ENCODE measurements around the gene OR5T2. TPM values are rescaled to one million over a fixed set of nuclear protein-coding genes. Genes with fewer than 3 reads are reported as not detected.

OR5T2 gene
- total RNA-seq, 6 experiments from 2014 or later, result not detected

DNA sequence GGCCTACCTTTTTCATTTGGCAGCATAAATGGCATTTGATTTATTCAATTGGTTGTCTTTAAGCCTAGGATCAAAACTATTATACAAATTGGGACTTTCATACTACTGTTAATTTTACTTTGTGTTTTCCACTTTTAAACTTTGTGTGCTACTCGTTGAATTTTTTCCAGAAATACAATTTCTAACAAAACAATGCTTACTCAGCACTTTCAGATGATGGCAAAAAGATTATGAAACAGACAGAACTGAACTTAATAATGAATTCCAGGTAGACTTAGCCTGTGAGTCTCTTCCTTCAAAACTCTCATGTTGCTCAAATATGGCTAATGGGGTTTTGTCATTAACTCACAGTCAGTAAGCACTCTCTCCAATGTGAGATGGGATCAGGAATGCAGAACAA is 26.3 kb downstream of the OR5T2 start:
- Mint-ChIP-seq H3K27me3 (ENCODE audit: insufficient read depth) (no peaks in the 10 kb centered on the region), H3K9me3 (peaks cover 16% of the 10 kb centered on the region), H3K4me1 (ENCODE audit: low read depth) (no peaks in the 10 kb centered on the region), H3K36me3 (ENCODE audit: low read depth) (no peaks in the 10 kb centered on the region), H3K27ac (no peak overlapping the region), H3K4me3 (no peak overlapping the region)
- no peak for DNase-seq
- TF ChIP-seq, protein P1, sequence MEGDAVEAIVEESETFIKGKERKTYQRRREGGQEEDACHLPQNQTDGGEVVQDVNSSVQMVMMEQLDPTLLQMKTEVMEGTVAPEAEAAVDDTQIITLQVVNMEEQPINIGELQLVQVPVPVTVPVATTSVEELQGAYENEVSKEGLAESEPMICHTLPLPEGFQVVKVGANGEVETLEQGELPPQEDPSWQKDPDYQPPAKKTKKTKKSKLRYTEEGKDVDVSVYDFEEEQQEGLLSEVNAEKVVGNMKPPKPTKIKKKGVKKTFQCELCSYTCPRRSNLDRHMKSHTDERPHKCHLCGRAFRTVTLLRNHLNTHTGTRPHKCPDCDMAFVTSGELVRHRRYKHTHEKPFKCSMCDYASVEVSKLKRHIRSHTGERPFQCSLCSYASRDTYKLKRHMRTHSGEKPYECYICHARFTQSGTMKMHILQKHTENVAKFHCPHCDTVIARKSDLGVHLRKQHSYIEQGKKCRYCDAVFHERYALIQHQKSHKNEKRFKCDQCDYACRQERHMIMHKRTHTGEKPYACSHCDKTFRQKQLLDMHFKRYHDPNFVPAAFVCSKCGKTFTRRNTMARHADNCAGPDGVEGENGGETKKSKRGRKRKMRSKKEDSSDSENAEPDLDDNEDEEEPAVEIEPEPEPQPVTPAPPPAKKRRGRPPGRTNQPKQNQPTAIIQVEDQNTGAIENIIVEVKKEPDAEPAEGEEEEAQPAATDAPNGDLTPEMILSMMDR (IDR thresholded peaks at IDR 0.05), result no peak

DNA sequence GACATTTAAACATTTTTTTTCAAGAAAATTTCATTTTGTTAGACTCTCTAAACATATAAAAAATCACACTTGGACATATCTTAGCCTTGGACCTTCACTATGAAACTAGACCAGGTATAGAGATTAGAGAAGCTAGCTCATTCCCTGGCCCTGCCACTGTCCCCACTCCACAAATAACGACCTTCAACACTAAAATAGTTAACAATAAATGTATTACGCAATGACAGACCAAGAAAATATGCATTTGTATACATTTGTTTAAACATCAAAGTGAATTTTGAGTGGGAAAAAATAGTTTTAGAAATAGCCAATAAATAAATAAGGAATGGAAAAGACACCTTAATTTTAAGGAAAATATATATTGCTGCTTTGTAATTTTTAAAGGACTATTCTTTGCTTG is 36.7 kb downstream of the OR5T2 start:
- H3K4me3 Mint-ChIP-seq, result no peak overlapping the region
- H3K27ac Mint-ChIP-seq, result no peak overlapping the region
- DNase-seq, result no peak
- TF ChIP-seq, protein P1 (IDR thresholded peaks at IDR 0.05), result no peak
- no peaks in the 10 kb centered on the region for H3K27me3 Mint-ChIP-seq (ENCODE audit: insufficient read depth)
- no peaks in the 10 kb centered on the region for H3K4me1 Mint-ChIP-seq (ENCODE audit: low read depth)
- no peaks in the 10 kb centered on the region; the same call in 1 of the 2 replicates for H3K36me3 Mint-ChIP-seq (ENCODE audit: low read depth)
- peaks cover 32% of the 10 kb centered on the region for H3K9me3 Mint-ChIP-seq

DNA sequence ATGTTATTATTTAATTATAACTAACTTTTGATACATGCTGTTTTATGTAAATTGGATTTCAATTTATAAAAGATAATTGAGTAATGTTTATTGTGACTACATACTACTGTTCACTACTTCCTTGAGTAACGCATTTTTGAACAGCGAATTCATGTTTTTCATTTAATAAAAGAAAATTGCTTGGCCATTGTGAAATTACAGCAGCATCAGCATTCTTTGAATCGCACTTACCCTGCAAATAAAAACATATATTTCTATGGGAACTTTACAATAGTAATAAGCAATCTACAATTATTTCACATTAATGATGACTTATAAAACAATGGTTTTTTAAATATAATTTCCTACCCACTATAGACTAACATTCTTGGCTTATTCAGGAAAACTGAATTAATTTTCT is 37.4 kb downstream of the OR5T2 start:
- Mint-ChIP-seq H3K4me3 (no peak overlapping the region), H3K27ac (no peak overlapping the region), H3K36me3 (ENCODE audit: low read depth) (no peaks in the 10 kb centered on the region; the same call in 1 of the 2 replicates), H3K9me3 (peaks cover 30% of the 10 kb centered on the region), H3K27me3 (ENCODE audit: insufficient read depth) (no peaks in the 10 kb centered on the region), H3K4me1 (ENCODE audit: low read depth) (no peaks in the 10 kb centered on the region)
- DNase-seq, result no peak
- TF ChIP-seq, protein P1 (IDR thresholded peaks at IDR 0.05), result no peak

DNA sequence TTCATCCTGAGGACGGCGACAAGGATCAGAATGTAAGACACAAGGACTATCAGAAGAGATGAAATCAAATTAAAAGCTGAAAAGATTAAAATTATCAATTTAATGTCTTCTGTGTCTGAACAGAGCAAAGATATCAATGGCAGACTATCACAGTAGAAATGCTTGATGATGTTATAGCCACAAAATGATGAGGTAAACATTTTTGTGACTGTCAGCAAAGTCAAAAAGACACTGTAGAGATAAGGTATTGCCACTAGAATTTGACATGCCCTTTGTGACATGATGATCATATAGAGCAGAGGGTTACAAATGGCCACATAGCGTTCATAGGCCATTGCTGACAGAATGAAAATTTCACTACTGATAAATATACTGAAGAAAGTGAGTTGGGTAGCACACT is 45.5 kb downstream of the OR5T2 start:
- peaks cover 27% of the 10 kb centered on the region for H3K9me3 Mint-ChIP-seq
- H3K4me3 Mint-ChIP-seq, result no peak overlapping the region
- no peaks in the 10 kb centered on the region; the same call in 1 of the 2 replicates for H3K36me3 Mint-ChIP-seq (ENCODE audit: low read depth)
- no peak overlapping the region for H3K27ac Mint-ChIP-seq
- DNase-seq, result no peak
- TF ChIP-seq, protein P1 (IDR thresholded peaks at IDR 0.05), result no peak
- H3K4me1 Mint-ChIP-seq (ENCODE audit: low read depth), result no peaks in the 10 kb centered on the region
- no peaks in the 10 kb centered on the region for H3K27me3 Mint-ChIP-seq (ENCODE audit: insufficient read depth)

DNA sequence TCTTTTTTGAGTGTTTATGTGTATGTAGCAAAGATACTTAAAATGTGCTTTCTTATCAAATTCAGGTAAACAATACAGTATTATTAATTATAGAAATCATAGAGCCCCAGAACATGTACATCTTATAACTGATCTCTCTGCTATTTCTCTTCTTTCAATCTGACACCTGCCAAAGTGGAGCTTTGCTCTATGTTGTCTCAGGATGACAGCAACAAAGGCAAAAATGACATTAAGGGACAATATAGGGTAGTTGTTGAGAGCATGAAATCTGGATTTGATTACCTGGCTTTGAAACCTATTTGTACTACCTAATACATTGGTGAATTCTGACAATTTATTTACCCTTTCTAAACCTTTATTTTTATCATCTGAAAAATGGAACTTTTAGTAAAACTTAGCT is 50.6 kb downstream of the OR5T2 start:
- no peaks in the 10 kb centered on the region for H3K36me3 Mint-ChIP-seq (ENCODE audit: low read depth)
- TF ChIP-seq, protein P1 (IDR thresholded peaks at IDR 0.05), result no peak
- no peaks in the 10 kb centered on the region for H3K27me3 Mint-ChIP-seq (ENCODE audit: insufficient read depth)
- H3K9me3 Mint-ChIP-seq, result peaks cover 23% of the 10 kb centered on the region
- no peak overlapping the region for H3K27ac Mint-ChIP-seq
- no peaks in the 10 kb centered on the region for H3K4me1 Mint-ChIP-seq (ENCODE audit: low read depth)
- DNase-seq, result no peak
- H3K4me3 Mint-ChIP-seq, result no peak overlapping the region

Other genes with a start within 250 kb of the OR5T2 start
- gene OR5F1, start 239.6 kb downstream of the OR5T2 start, total RNA-seq (2021; fragmentation: NEBNext Ultra II Directional; extraction: Animal tissue kit (Norgen Biotek cat#: 25700)), result not detected
- not detected for gene OR5AS1, start 206.6 kb downstream of the OR5T2 start, total RNA-seq (2021; fragmentation: NEBNext Ultra II Directional; extraction: Animal tissue kit (Norgen Biotek cat#: 25700))
- gene OR8I2, start 140.9 kb downstream of the OR5T2 start, total RNA-seq (2021; fragmentation: NEBNext Ultra II Directional; extraction: Animal tissue kit (Norgen Biotek cat#: 25700)), result not detected
- not detected for gene OR8H2, start 130.6 kb downstream of the OR5T2 start, total RNA-seq (2021; fragmentation: NEBNext Ultra II Directional; extraction: Animal tissue kit (Norgen Biotek cat#: 25700))
- gene OR8H3, start 111.9 kb downstream of the OR5T2 start, total RNA-seq (2021; fragmentation: NEBNext Ultra II Directional; extraction: Animal tissue kit (Norgen Biotek cat#: 25700)), result not detected
- not detected for gene OR8J3, start 94.1 kb downstream of the OR5T2 start, total RNA-seq (2021; fragmentation: NEBNext Ultra II Directional; extraction: Animal tissue kit (Norgen Biotek cat#: 25700))
- not detected for gene OR8K5, start 73.9 kb downstream of the OR5T2 start, total RNA-seq (2021; fragmentation: NEBNext Ultra II Directional; extraction: Animal tissue kit (Norgen Biotek cat#: 25700))
- not detected for gene OR5J2, start 57.6 kb downstream of the OR5T2 start, total RNA-seq (2021; fragmentation: NEBNext Ultra II Directional; extraction: Animal tissue kit (Norgen Biotek cat#: 25700))
- not detected for gene OR5T3, start 18.0 kb upstream of the OR5T2 start, total RNA-seq (2021; fragmentation: NEBNext Ultra II Directional; extraction: Animal tissue kit (Norgen Biotek cat#: 25700))
- gene OR5T1, start 39.9 kb upstream of the OR5T2 start, total RNA-seq (2021; fragmentation: NEBNext Ultra II Directional; extraction: Animal tissue kit (Norgen Biotek cat#: 25700)), result not detected
- not detected for gene OR8H1, start 58.0 kb upstream of the OR5T2 start, total RNA-seq (2021; fragmentation: NEBNext Ultra II Directional; extraction: Animal tissue kit (Norgen Biotek cat#: 25700))
- gene OR8K3, start 80.9 kb upstream of the OR5T2 start, total RNA-seq (2021; fragmentation: NEBNext Ultra II Directional; extraction: Animal tissue kit (Norgen Biotek cat#: 25700)), result not detected
- not detected for gene OR8K1, start 111.8 kb upstream of the OR5T2 start, total RNA-seq (2021; fragmentation: NEBNext Ultra II Directional; extraction: Animal tissue kit (Norgen Biotek cat#: 25700))
- not detected for gene OR8J1, start 120.0 kb upstream of the OR5T2 start, total RNA-seq (2021; fragmentation: NEBNext Ultra II Directional; extraction: Animal tissue kit (Norgen Biotek cat#: 25700))
- not detected for gene OR8U1, start 141.4 kb upstream of the OR5T2 start, total RNA-seq (2021; fragmentation: NEBNext Ultra II Directional; extraction: Animal tissue kit (Norgen Biotek cat#: 25700))
- not detected for gene OR5AL1, start 178.4 kb upstream of the OR5T2 start, total RNA-seq (2021; fragmentation: NEBNext Ultra II Directional; extraction: Animal tissue kit (Norgen Biotek cat#: 25700))
- not detected for gene OR5M3, start 239.1 kb upstream of the OR5T2 start, total RNA-seq (2021; fragmentation: NEBNext Ultra II Directional; extraction: Animal tissue kit (Norgen Biotek cat#: 25700))